B cell (primary cell): Measurements from ENCODE around the gene RGSL1. TPM values are rescaled to one million over a fixed set of nuclear protein-coding genes. Genes with fewer than 3 reads are reported as not detected.
A peak's percentile ranks its signal among the peaks of the same experiment; 100 is the strongest.

Experiments
- ATAC-seq: fragments of 200-7000 bp; cut with Tn5 transposase; one replicate; pipeline ENCODE4 v1.10.0; 2021; ENCODE audit warnings: low read depth, mild to moderate bottlenecking, moderate number of reproducible peaks, moderate library complexity
- CTCF ChIA-PET: fragments of 350-600 bp; sonication (Branson Sonifier 250); formaldehyde crosslinking; loops from one replicate; lab custom pipeline; 2021; ENCODE audit warnings: antibody characterized with exemption, inconsistent platforms; lab: Charles Lee
- POLR2A ChIA-PET: fragments of 350-600 bp; sonication (Branson Sonifier 250); formaldehyde crosslinking; loops from one replicate; lab custom pipeline; 2021; ENCODE audit warnings: antibody characterized with exemption; lab: Charles Lee
- DNase-seq: peaks from one replicate; pipeline ENCODE4 v3.0.0; 2013
- H2AFZ ChIP-seq: 2 replicates; pipeline ENCODE4 v1.6.1; 2012; ENCODE audit warnings: mild to moderate bottlenecking, low read depth, low read length; ENCODE audit not compliant: insufficient read depth, poor library complexity, severe bottlenecking
- H3K27ac ChIP-seq, 2 donors: 1 replicate in 1 of 2; 2 replicates in 1 of 2; pipeline ENCODE4 v1.5.1; 2012 to 2013; ENCODE audit warnings: low read length in 2 of 2, mild to moderate bottlenecking in 2 of 2, moderate library complexity in 1 of 2
- H3K27me3 ChIP-seq, 4 experiments: fragments of 200-600 bp in 1 of 4; sonication (generic) in 1 of 4; replicated peaks in 1 of 4; 1 replicate in 2 of 4; 2 replicates in 2 of 4; pipeline versions ENCODE4 v1.6.1 to v1.7.0; 2013 to 2016; ENCODE audit warnings: low read length in 3 of 4, mild to moderate bottlenecking in 2 of 4, mixed read lengths in 1 of 4, moderate library complexity in 1 of 4; ENCODE audit not compliant: insufficient read depth in 4 of 4, control insufficient read depth in 3 of 4; ENCODE audit errors: control extremely low read depth in 1 of 4
- H3K36me3 ChIP-seq, 2 experiments: replicated peaks in 1 of 2; 1 replicate in 1 of 2; 2 replicates in 1 of 2; pipeline versions ENCODE4 v1.6.1 to v1.7.1; 2013; ENCODE audit warnings: low read length in 1 of 2; ENCODE audit not compliant: insufficient read depth in 2 of 2, control insufficient read depth in 1 of 2; ENCODE audit errors: control extremely low read depth in 1 of 2, extremely low read depth in 1 of 2
- H3K4me1 ChIP-seq, 2 donors: fragments of 200-600 bp in 1 of 2; sonication (generic) in 1 of 2; 1 replicate in 1 of 2; 2 replicates in 1 of 2; pipeline versions ENCODE4 v1.5.1 to v1.6.1; 2013 to 2017; ENCODE audit warnings: low read length in 2 of 2; ENCODE audit not compliant: control insufficient read depth in 2 of 2, insufficient read depth in 2 of 2
- H3K4me2 ChIP-seq: replicated peaks from 2 replicates; pipeline ENCODE3; 2012; ENCODE audit warnings: mild to moderate bottlenecking, low read depth, low read length; ENCODE audit not compliant: poor library complexity, severe bottlenecking
- H3K4me3 ChIP-seq, 5 experiments: fragments of 200-600 bp in 1 of 5; sonication (generic) in 1 of 5; 1 replicate in 3 of 5; 2 replicates in 2 of 5; pipeline versions ENCODE4 v1.5.1 to v1.7.0; 2011 to 2016; ENCODE audit warnings: low read length in 4 of 5, mild to moderate bottlenecking in 4 of 5, low read depth in 2 of 5, control low read depth in 1 of 5, moderate library complexity in 1 of 5; ENCODE audit not compliant: insufficient read depth in 1 of 5; ENCODE audit errors: control extremely low read depth in 1 of 5, extremely low read depth in 1 of 5
- H3K79me2 ChIP-seq: fragments of 200-600 bp; sonication (generic); one replicate; pipeline ENCODE4 v1.6.0; 2016; ENCODE audit warnings: low read length; ENCODE audit not compliant: control insufficient read depth, insufficient read depth
- H3K9ac ChIP-seq: fragments of 200-600 bp; sonication (generic); 2 replicates; pipeline ENCODE4 v1.6.1; 2017; ENCODE audit warnings: mild to moderate bottlenecking, low read length, moderate library complexity
- H3K9me3 ChIP-seq, 3 donors: one replicate each; pipeline versions ENCODE4 v1.6.1 to v1.7.1; 2013; ENCODE audit warnings: low read length in 2 of 3; ENCODE audit not compliant: control insufficient read depth in 2 of 3, insufficient read depth in 1 of 3; ENCODE audit errors: control extremely low read depth in 1 of 3
- H4K20me1 ChIP-seq: 2 replicates; pipeline ENCODE4 v1.6.0; 2012; ENCODE audit warnings: mild to moderate bottlenecking, low read length; ENCODE audit not compliant: insufficient read depth, control insufficient read depth, poor library complexity, severe bottlenecking
- H3K27ac Mint-ChIP-seq: one replicate; pipeline ENCODE4 v1.8.0; 2021; ENCODE audit warnings: mixed read lengths
- H3K27me3 Mint-ChIP-seq: one replicate; pipeline ENCODE4 v1.8.0; 2021; ENCODE audit warnings: mixed read lengths
- H3K4me1 Mint-ChIP-seq: one replicate; pipeline ENCODE4 v1.8.0; 2021; ENCODE audit warnings: mixed read lengths
- H3K4me3 Mint-ChIP-seq: one replicate; pipeline ENCODE4 v1.8.0; 2021; ENCODE audit warnings: mixed read lengths
- H3K9me3 Mint-ChIP-seq: one replicate; pipeline ENCODE4 v1.8.0; 2022; ENCODE audit warnings: mixed read lengths; ENCODE audit not compliant: insufficient read depth
- EZH2 ChIP-seq: IDR thresholded peaks from 2 replicates; pipeline ENCODE4 v1.6.1; 2012; ENCODE audit warnings: borderline replicate concordance, low read depth, mild to moderate bottlenecking, moderate library complexity, low read length; ENCODE audit not compliant: insufficient read depth, poor library complexity, severe bottlenecking
- WGBS: methylation state at CpG from one replicate; pipeline ENCODE4 v1.1.5; 2013; ENCODE audit warnings: missing lambda C conversion rate; ENCODE audit not compliant: insufficient coverage; 5-methylcytosine and 5-hydroxymethylcytosine counted together
- intact Hi-C: fragments of 100-400 bp; cut with micrococcal nuclease; formaldehyde crosslinking; loops from one replicate; pipeline ENCODE4 v1.10.0; 2022
- polyA plus RNA-seq: library from polyadenylated mRNA; depleted of rRNA; stranded (reverse); fragments of >200 nt; gene quantifications from 2 replicates; pipeline ENCODE4 v1.2.3, GENCODE V29; 2012
- total RNA-seq, 2 donors: library from RNA; stranded (reverse); fragments of 120-200 nt in 1 of 2; gene quantifications; 1 replicate in 1 of 2; 2 replicates in 1 of 2; pipeline versions ENCODE4 v1.2.3 to v1.2.4, GENCODE V29; 2013 to 2022
- TF ChIP-seq, protein P1 (sequence below): fragments of 200-600 bp; IDR thresholded peaks from one replicate; pipeline ENCODE4 v1.8.0; 2022; ENCODE audit warnings: antibody characterized with exemption, mild to moderate bottlenecking

RGSL1 gene
- total and polyA plus RNA-seq, 2 donors (not counting 1 experiment from before 2014, with no cell fraction given): not detected

DNA sequence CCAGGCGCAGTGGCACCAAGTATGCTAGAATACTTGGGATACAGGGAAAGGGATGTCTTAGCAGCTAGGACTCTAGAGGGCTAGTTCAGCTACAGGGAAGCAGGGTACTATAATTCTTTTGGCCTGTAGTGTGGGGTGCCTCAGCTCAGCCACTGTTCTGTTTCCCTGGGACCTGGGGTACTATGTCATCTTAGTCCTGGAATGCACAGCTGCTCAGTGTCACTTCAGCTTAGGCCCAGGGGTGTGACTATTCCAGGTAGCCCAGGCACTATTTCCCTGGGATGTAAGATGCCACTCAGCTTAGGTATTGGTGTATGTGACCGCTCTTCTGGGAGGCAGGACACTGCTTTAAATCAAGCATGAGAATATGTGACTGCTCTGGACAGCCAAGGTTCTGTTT, 34.1 kb downstream of the RGSL1 start:
- H3K4me1 Mint-ChIP-seq: peaks cover 38% of the 10 kb centered on the region
- Histone ChIP-seq H3K9ac (no peak overlapping the region), H3K27ac (no peak overlapping the region), H3K9me3 (peaks cover 7 to 12% (median 11%) of the 10 kb centered on the region in 3 donors), H3K4me2 (no peak overlapping the region), H2AFZ (no peak overlapping the region), H3K36me3 (no peaks in the 10 kb centered on the region), H4K20me1 (no peaks in the 10 kb centered on the region), H3K4me3 (no peak overlapping the region), H3K4me1 (peaks cover 19 to 22% of the 10 kb centered on the region in 2 donors), H3K79me2 (no peaks in the 10 kb centered on the region), H3K27me3 (no peaks in the 10 kb centered on the region)
- ChIA-PET POLR2A (interaction anchor here (0.5 kb wide), 1 partner anchor 148 kb away, joined by 3 read pairs; no protein-coding TSS in a partner anchor), CTCF (interaction anchor here (0.8 to 2.4 kb wide), 19 partner anchors 9 to 304 kb away, joined by 3 to 34 read pairs (median 5); partner anchors contain the start of genes RGS16 and RNASEL)
- ATAC-seq (peak; percentile 4), DNase-seq (no peak)
- TF ChIP-seq EZH2: no peak
- TF ChIP-seq, protein P1, sequence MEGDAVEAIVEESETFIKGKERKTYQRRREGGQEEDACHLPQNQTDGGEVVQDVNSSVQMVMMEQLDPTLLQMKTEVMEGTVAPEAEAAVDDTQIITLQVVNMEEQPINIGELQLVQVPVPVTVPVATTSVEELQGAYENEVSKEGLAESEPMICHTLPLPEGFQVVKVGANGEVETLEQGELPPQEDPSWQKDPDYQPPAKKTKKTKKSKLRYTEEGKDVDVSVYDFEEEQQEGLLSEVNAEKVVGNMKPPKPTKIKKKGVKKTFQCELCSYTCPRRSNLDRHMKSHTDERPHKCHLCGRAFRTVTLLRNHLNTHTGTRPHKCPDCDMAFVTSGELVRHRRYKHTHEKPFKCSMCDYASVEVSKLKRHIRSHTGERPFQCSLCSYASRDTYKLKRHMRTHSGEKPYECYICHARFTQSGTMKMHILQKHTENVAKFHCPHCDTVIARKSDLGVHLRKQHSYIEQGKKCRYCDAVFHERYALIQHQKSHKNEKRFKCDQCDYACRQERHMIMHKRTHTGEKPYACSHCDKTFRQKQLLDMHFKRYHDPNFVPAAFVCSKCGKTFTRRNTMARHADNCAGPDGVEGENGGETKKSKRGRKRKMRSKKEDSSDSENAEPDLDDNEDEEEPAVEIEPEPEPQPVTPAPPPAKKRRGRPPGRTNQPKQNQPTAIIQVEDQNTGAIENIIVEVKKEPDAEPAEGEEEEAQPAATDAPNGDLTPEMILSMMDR: no peak
- H3K4me3 Mint-ChIP-seq: peak overlapping the region; percentile 12
- no peaks in the 10 kb centered on the region for H3K9me3 Mint-ChIP-seq
- H3K27ac Mint-ChIP-seq: peak overlapping the region; percentile 10
- intact Hi-C loops: loop anchor here (1.0 to 2.0 kb wide), 2 partner anchors 38 to 105 kb away; partner anchors contain the start of gene RNASEL
- H3K27me3 Mint-ChIP-seq: no peaks in the 10 kb centered on the region
- 71% methylated on average over 2 of the region's 2 CpGs for WGBS

DNA sequence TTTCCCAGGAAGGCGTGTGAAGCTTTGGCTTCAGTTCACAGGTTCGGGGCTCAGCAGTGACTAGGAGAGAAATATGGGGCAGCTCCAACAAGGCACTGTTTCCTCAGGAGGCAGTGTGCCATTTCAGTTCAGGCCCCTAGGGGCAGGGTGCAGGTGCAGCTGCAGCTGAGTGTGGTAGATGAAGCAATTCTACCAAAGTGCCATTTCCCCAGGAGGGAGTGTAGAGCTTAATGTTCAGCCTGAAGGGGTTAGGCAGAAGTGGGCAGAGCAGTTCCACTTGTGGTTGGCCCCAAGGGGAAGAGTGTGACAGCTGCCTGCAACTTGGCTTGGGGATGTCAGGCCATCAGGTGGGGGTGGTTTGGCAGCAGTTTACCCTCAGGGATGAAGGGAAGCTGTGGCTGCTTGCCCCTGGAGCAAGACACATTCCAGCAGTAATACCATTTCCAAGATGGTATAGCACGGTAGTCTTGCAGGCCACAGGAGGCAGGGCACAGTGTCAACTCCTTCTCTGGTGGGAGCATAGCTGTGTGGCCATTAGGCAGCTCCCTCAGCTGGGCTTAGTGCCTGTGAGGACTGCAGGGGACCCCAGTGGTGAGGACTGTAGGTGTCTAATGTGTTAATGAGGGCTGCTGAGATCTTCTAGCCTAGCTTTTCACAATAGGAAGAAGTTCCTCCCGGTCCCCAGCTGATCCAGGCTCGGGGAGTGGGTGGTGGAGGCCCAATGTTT, 34.7 kb downstream of the RGSL1 start:
- Mint-ChIP-seq H3K27me3 (no peaks in the 10 kb centered on the region), H3K4me3 (peak overlapping the region; percentile 12), H3K27ac (peak overlapping the region; percentile 10), H3K9me3 (no peaks in the 10 kb centered on the region), H3K4me1 (peaks cover 38% of the 10 kb centered on the region)
- no peaks in the 10 kb centered on the region for H3K36me3 ChIP-seq
- H3K79me2 ChIP-seq: no peaks in the 10 kb centered on the region
- ChIA-PET POLR2A (no interaction called here), CTCF (interaction anchor here (0.8 to 2.4 kb wide), 21 partner anchors 10 to 304 kb away, joined by 3 to 34 read pairs (median 4); partner anchors contain the start of genes RGS16 and RNASEL)
- no peak overlapping the region for H3K4me3 ChIP-seq
- H3K4me1 ChIP-seq: peaks cover 19 to 22% of the 10 kb centered on the region in 2 donors
- no peaks in the 10 kb centered on the region for H4K20me1 ChIP-seq
- no peak for TF ChIP-seq EZH2
- TF ChIP-seq, protein P1: peak; percentile 69
- no peaks in the 10 kb centered on the region for H3K27me3 ChIP-seq
- DNase-seq: peak; percentile 79
- H3K4me2 ChIP-seq: peak overlapping the region; percentile 21
- H3K9me3 ChIP-seq: peaks cover 7 to 12% (median 7%) of the 10 kb centered on the region in 3 donors
- peak; percentile 99 for ATAC-seq
- 20% methylated on average over 5 of the region's 5 CpGs for WGBS
- intact Hi-C loops: loop anchor here (1.0 to 2.0 kb wide), 2 partner anchors 38 to 104 kb away; partner anchors contain the start of gene RNASEL
- no peak overlapping the region for H3K9ac ChIP-seq
- H2AFZ ChIP-seq: no peak overlapping the region
- no peak overlapping the region for H3K27ac ChIP-seq
